WTC11 (cell line): ENCODE data around the gene CSNK1E. TPM values are rescaled to one million over a fixed set of nuclear protein-coding genes. Genes with fewer than 3 reads are reported as not detected.

ENCODE experiments used
- ATAC-seq: fragments of 200-7000 bp; cut with Tn5 transposase; 2 replicates; pipeline ENCODE4 v1.10.0; 2021; ENCODE audit warnings: mild to moderate bottlenecking, moderate library complexity
- CTCF ChIA-PET: fragments of 300-600 bp; sonication (Branson Sonifier 250); formaldehyde crosslinking; loops from one replicate; lab custom pipeline; 2021; ENCODE audit warnings: antibody characterized with exemption; lab: Charles Lee
- POLR2A ChIA-PET: fragments of 350-600 bp; sonication (Branson Sonifier 250); formaldehyde crosslinking; loops from one replicate; lab custom pipeline; 2021; ENCODE audit warnings: antibody characterized with exemption; lab: Charles Lee
- DNase-seq: peaks from one replicate; pipeline ENCODE4 v3.0.0; 2021; ENCODE audit warnings: low spot score
- H3K27ac Mint-ChIP-seq: 2 replicates; pipeline ENCODE4 v1.8.0; 2021; ENCODE audit warnings: mixed read lengths
- H3K27me3 Mint-ChIP-seq: 2 replicates; pipeline ENCODE4 v1.8.0; 2021; ENCODE audit warnings: low read depth, mild to moderate bottlenecking, moderate library complexity, mixed read lengths
- H3K36me3 Mint-ChIP-seq: 2 replicates; pipeline ENCODE4 v1.8.0; 2021; ENCODE audit warnings: mixed read lengths
- H3K4me1 Mint-ChIP-seq: 2 replicates; pipeline ENCODE4 v1.8.0; 2022; ENCODE audit warnings: mixed read lengths
- H3K4me3 Mint-ChIP-seq: 2 replicates; pipeline ENCODE4 v1.8.0; 2021; ENCODE audit warnings: mild to moderate bottlenecking, moderate library complexity, mixed read lengths
- H3K9me3 Mint-ChIP-seq: 2 replicates; pipeline ENCODE4 v1.8.0; 2021; ENCODE audit warnings: mixed read lengths
- ARID4B ChIP-seq: sonication (generic); formaldehyde crosslinking; IDR thresholded peaks from 2 replicates; pipeline ENCODE4 v1.8.0; 2023; ENCODE audit warnings: missing genetic modification reagents, mild to moderate bottlenecking, borderline replicate concordance
- ATF3 ChIP-seq: sonication (generic); formaldehyde crosslinking; conservative IDR thresholded peaks from 2 replicates; pipeline ENCODE4 v1.8.1; 2022; ENCODE audit warnings: mild to moderate bottlenecking, missing genetic modification reagents
- ATF6 ChIP-seq: sonication (generic); formaldehyde crosslinking; IDR thresholded peaks from 2 replicates; pipeline ENCODE4 v1.8.1; 2023; ENCODE audit warnings: mild to moderate bottlenecking, missing genetic modification reagents
- CDX4 ChIP-seq: fragments of 250-450 bp; sonication (Bioruptor Pico); IDR thresholded peaks from 2 replicates; pipeline ENCODE4 v1.9.0; 2021; ENCODE audit warnings: moderate library complexity, mild to moderate bottlenecking, inconsistent platforms, borderline replicate concordance
- ESRRA ChIP-seq: sonication (generic); formaldehyde crosslinking; IDR thresholded peaks from 2 replicates; pipeline ENCODE4 v1.8.1; 2022; ENCODE audit warnings: mild to moderate bottlenecking, missing genetic modification reagents, borderline replicate concordance
- FOXP1 ChIP-seq: sonication (generic); formaldehyde crosslinking; IDR thresholded peaks from 2 replicates; pipeline ENCODE4 v1.8.0; 2022; ENCODE audit warnings: missing genetic modification reagents, mild to moderate bottlenecking, moderate library complexity, borderline replicate concordance
- HMGXB4 ChIP-seq: sonication (generic); formaldehyde crosslinking; IDR thresholded peaks from 2 replicates; pipeline ENCODE4 v1.8.1; 2023; ENCODE audit warnings: mild to moderate bottlenecking, moderate library complexity, missing genetic modification reagents
- MAX ChIP-seq: sonication (generic); formaldehyde crosslinking; IDR thresholded peaks from 2 replicates; pipeline ENCODE4 v1.8.0; 2022; ENCODE audit warnings: mild to moderate bottlenecking, missing genetic modification reagents
- NFYB ChIP-seq: sonication (generic); formaldehyde crosslinking; conservative IDR thresholded peaks from 2 replicates; pipeline ENCODE4 v1.8.0; 2022; ENCODE audit warnings: low read depth, missing genetic modification reagents
- SMAD3 ChIP-seq: sonication (generic); formaldehyde crosslinking; IDR thresholded peaks from 2 replicates; pipeline ENCODE4 v1.8.0; 2022; ENCODE audit warnings: missing genetic modification reagents, mild to moderate bottlenecking, borderline replicate concordance
- TP53 ChIP-seq: sonication (generic); formaldehyde crosslinking; IDR thresholded peaks from 2 replicates; pipeline ENCODE4 v1.8.1; 2023; ENCODE audit warnings: mild to moderate bottlenecking, missing genetic modification reagents
- ZNF121 ChIP-seq: sonication (generic); formaldehyde crosslinking; IDR thresholded peaks from 2 replicates; pipeline ENCODE4 v1.8.0; 2023; ENCODE audit warnings: missing genetic modification reagents
- ZNF219 ChIP-seq: sonication (generic); formaldehyde crosslinking; IDR thresholded peaks from 2 replicates; pipeline ENCODE4 v1.8.0; 2023; ENCODE audit warnings: missing genetic modification reagents, mild to moderate bottlenecking, borderline replicate concordance
- ZNF396 ChIP-seq: fragments of 250-450 bp; sonication (Bioruptor Pico); IDR thresholded peaks from 2 replicates; pipeline ENCODE4 v1.8.0; 2021; ENCODE audit warnings: mild to moderate bottlenecking, moderate library complexity, borderline replicate concordance
- ZNF416 ChIP-seq: fragments of 250-450 bp; sonication (Bioruptor Pico); IDR thresholded peaks from 2 replicates; pipeline ENCODE4 v1.9.0; 2021; ENCODE audit warnings: mild to moderate bottlenecking, inconsistent platforms
- total RNA-seq: library from RNA; stranded (reverse); gene quantifications from 3 replicates; pipeline ENCODE4 v1.2.3, GENCODE V29; 2021

CSNK1E gene
- total RNA-seq, 1 experiment from 2014 or later: 265 TPM

- Mint-ChIP-seq H3K4me1 (peaks cover 51% of the 10 kb centered on the region), H3K27ac (peak within 1 kb of the TSS; percentile 81), H3K9me3 (no peaks in the 10 kb centered on the region), H3K4me3 (peak within 1 kb of the TSS; percentile 88), H3K36me3 (peaks cover 3% of the 10 kb centered on the region; the same call in 1 of the 2 replicates), H3K27me3 (peaks cover 12% of the 10 kb centered on the region)
- ATAC-seq: peak; percentile 62
- CTCF ChIA-PET: interaction anchor here (0.6 to 2.2 kb wide), 4 partner anchors 11 to 221 kb away, joined by 3 to 27 read pairs (median 4); no protein-coding TSS in a partner anchor
- TF ChIP-seq HMGXB4 (CRISPR knock-in tag) (peak; percentile 42; the same call in 1 of the 2 replicates), ATF3 (CRISPR knock-in tag) (no peak), MAX (CRISPR knock-in tag) (no peak), ATF6 (CRISPR knock-in tag) (no peak), CDX4 (CRISPR knock-in tag) (no peak), SMAD3 (CRISPR knock-in tag) (no peak), ESRRA (CRISPR knock-in tag) (no peak), ARID4B (CRISPR knock-in tag) (peak; percentile 76; the same call in 1 of the 2 replicates), ZNF219 (CRISPR knock-in tag) (no peak), ZNF416 (CRISPR knock-in tag) (no peak), ZNF396 (CRISPR knock-in tag) (no peak), TP53 (CRISPR knock-in tag) (peak; percentile 41; the same call in 1 of the 2 replicates), ZNF121 (CRISPR knock-in tag) (no peak), NFYB (no peak), FOXP1 (CRISPR knock-in tag) (peak; percentile 58; the same call in 1 of the 2 replicates)
- POLR2A ChIA-PET: interaction anchor here (0.6 to 1.0 kb wide), 2 partner anchors 11 to 569 kb away, joined by 3 read pairs; no protein-coding TSS in a partner anchor
- DNase-seq: peak; percentile 76
Observed at GRCh38 chr22:38272373-38273134, 44.7 kb downstream of the CSNK1E start, which contains the start of gene TMEM184B. TSS of gene TMEM184B (minus strand) at chr22:38273010. CDS start at chr22:38247961, 25,049 bp downstream.
